SW 1271 (cell line): ENCODE results near the gene RNF130.
"Not testable (repeated sequence)": the region's sequence is repeated elsewhere in the genome, so short reads cannot be mapped to it uniquely, and the experiment has no call there.

ENCODE experiments used
- DNase-seq, 2 experiments: peaks; one replicate each; lab custom pipeline; 2025; lab: John Stamatoyannopoulos, UW

Gene RNF130

GRCh38 chr5:180103487-180104167 lies 32.1 kb upstream of the RNF130 start:
- no peak for DNase-seq

- DNase-seq = no peak
These were observed 31.1 kb upstream of the RNF130 start for GRCh38 chr5:180102636-180103035.

GRCh38 chr5:180101451-180102105 lies 30.0 kb upstream of the RNF130 start:
- DNase-seq = no peak

DNA sequence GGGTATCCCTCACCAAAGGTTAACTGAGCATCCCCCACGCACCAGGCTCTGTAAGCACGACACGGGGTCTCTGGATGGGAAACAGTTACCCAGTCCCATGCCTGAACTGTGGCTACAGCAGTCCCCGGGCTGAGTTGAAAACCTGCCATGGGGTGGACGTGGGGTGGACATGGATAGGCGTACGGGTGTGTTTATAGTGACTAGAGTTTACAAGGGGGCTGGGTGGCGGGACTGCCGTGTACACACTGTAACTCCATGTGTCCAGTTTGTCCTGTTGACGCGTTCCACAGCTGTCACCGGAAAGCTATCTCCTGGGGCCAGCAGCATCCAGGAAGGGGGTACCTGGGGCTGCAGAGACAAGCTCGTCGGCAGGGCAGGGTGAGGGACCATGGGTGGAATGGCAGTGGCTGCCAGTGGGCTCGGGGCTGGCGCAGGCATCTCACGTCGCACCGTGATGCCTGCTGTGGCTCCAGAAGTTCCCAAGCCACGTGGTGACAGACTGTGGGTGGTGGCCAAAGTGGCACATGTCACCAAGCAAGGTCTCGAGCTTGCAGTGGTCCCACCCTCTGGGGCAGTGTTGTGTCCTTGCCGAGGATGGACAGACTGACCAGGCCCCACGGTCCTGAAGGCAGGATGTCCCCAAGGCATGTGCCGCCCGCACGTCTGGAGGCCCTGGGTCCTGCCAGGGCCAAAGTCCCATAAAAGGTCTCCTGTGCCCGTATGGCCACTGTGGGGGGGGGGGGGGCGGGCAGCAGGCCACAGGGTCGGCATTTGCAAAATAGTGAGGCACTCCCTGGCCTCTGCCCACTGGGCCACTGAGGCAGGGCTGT lies 29.3 kb upstream of the RNF130 start:
- no peak for DNase-seq

DNA sequence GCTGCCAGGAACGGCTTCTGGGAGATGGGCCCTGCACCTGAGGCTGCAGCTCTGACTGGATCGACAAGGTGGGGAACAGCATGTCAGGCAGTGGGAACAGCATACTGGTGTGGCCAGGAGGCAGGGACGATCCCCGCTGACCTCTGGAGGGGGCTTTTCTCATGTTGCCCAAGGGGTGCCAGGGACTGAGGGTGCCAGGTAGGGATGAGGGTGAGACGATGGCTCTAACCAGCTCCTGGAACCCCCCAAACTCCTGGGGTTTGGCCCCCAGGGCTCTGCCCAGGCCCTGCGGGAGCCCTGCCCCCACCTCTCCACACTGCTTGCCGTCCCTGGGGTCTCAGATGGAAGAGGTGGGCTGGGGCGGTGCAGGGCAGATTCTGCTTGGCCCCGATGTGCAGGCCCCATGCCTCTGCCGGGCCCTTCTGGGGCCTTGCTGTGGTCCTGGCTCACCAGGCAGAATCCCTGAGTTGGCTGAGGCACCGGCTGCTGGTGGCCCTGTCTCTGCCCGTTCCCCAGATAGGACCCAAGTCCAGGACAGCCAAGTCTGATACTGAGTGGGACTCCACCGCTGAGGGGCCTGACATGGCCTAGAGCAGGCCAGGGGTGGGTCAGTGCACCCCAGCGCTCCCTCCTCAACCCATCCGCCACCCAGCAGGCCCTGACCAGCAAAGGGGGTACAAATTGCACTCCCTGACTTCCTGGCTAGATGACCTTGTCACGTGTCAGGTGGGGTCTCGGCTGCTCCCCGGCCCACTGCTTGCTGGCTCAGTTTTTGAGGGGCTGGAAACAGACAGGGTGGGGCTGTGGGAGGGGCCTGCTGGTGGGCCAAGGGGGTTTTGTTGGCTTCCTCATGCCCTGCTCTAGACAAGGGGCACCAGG lies 28.4 kb upstream of the RNF130 start:
- DNase-seq = no peak

DNA sequence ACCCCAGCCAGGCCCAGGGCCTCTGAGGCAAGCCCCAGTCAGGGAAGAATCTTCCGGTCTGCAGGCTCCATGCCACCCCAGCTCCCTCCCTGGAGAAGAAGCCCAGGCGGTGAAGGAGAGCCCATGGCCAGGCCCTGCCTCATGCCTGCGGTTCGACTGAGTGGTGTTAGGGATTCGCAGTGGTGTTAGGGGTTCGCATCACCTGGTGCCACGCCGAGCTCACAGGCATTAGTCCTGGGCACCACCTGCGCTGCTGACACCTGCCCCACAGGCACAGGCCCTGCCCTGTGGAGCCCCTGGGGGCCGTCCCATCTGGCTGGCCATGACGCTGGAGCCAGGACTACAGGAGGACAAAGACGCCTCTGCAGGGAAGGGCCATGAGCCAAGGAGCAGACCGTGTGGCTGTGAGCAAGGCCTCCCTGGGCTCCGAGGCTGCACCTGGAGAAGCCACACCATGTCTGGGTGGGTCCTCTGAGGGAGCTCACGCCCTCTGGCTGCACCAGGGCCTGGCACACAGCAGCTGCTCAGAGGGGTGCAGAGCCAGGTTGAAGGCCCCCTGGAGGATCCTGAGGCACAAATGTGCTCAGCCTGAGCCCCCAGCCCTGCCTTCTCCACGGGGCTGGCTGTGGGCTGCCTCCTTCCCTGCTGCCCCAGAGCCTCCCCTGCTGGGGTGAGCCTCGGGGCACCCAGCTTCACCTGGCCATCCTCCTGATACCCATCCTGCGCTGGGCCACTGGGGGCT lies 27.6 kb upstream of the RNF130 start:
- DNase-seq = no peak

DNA sequence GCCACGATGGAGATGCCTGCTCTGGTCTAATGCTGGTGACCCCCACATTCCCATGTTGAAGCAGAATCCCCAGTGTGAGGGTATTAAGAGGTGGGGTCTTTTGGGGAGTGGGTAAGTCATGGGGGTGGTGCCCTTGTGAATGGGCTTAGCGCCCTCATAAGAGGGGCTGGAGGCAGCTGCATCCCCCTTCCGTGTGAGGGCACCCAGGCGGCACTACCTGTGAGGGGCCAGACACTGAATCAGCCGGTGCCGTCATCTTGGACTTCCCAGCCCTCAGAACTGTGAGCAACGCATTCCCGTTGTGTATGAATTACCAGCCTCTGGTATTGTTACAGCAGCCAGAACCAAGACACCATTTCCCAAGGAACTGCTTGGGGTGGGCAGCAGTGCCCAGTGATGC lies 27.0 kb upstream of the RNF130 start:
- no peak for DNase-seq

DNA sequence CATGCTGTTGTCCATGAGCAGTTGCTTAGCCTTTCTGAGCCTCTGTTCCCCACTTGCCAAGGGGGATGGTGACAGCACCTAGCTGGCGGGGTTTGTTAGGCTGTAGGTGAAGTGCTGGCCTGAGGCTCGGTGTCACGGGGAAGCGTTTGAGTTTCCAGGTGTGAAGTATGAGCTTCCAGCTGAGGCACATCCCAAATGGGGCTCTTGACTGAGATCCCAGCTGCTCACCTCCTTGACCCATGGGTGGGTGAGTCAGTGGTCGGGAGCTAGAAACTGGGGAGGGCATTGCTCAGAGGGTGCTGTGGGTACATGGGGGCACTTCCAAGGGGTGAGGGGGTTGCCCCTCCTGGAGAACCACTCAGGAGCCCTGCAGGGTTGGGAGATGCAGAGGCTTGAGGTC lies 26.4 kb upstream of the RNF130 start:
- no peak for DNase-seq

DNA sequence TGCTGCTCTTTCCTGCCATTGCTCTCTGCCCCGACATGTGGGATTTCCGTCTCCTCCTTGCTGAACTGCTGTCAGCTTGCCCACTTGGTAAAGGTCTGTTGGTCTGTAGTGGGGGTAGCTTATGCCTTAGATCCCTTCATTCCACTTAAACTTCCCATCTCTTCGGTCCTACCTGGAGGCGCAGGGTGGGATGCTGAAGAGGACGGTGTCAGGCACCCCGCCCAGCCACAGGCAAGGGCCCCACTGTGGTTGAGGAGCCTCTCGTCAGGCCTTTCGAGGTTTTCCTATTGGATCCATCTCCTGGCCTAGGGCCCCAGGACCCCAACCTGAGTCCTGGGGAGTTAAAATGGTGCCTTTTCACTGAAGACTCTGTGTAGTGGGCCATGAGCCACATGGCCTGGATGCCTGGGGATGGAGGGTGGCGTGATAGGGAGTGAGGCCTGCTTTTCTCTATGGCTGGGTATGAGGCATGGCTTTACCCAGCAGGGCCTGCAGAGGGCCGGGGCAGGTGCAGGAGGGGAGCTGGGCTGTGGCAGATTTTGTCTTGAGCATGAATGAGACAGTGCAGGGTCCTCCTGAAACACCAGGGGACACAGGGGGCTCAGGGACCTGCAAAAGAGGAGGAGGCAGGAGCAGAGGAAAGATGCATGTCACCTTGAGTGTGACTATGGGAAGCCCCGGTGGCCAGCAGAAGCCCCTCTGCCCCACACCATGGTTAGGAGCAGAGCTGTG lies 25.8 kb upstream of the RNF130 start:
- DNase-seq = no peak

DNA sequence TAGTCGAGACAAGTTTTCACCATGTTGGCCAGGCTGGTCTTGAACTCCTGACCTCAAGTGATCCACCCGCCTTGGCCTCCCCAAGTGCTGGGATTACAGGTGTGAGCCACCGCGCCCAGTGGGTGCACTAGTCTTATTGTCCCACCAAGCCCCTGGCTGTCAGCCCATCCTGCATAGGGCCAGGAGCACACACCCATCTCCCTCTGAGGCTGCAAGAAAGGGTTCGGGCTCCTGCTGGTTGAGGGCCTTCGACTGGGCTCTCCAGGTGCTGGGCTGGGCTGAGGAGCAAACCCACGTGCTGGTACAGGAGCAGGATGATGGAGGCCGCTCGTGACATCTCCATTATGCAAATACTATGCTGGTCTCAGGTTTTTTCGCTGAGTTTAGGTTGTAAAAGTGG lies 25.1 kb upstream of the RNF130 start:
- no peak for DNase-seq

DNA sequence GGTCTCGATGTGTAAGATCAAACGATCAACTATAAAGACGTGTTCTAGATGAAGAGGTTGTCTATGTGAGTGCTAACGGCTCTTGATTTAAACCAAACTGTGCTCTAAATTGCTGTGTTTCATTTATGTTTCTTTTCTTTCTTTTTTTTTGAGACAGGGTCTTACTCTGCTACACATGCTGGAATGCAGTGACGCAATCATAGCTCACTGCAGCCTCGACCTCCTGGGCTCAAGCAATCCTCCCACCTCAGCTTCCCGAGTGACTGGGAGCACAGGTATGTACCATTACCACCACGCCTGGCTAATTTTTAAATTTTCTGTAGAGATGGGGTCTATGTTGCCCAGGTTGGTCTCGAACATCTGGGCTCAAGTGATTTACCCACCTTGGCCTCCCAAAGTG lies 24.0 kb upstream of the RNF130 start:
- no peak for DNase-seq

GRCh38 chr5:180093651-180094382 lies 22.3 kb upstream of the RNF130 start:
- no peak for DNase-seq

DNA sequence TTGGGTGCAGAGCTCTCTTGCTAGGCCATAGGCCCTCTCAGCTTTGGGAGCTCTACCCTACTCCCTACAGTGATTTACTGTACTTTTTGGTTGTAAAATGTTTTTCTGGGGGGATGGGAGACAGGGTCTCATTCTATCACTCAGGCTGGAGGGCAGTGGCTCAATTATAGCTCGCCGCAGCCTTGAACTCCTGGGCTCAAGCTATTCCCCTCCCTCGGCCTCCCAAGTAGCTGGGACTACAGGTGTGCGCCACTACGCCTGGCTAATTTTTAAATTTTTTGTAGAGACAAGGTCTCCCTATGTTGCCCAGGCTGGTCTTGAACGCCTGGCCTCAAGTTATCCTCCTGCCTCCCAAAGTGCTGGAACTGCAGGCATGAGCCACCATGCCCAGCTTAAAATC lies 21.7 kb upstream of the RNF130 start:
- no peak for DNase-seq

DNA sequence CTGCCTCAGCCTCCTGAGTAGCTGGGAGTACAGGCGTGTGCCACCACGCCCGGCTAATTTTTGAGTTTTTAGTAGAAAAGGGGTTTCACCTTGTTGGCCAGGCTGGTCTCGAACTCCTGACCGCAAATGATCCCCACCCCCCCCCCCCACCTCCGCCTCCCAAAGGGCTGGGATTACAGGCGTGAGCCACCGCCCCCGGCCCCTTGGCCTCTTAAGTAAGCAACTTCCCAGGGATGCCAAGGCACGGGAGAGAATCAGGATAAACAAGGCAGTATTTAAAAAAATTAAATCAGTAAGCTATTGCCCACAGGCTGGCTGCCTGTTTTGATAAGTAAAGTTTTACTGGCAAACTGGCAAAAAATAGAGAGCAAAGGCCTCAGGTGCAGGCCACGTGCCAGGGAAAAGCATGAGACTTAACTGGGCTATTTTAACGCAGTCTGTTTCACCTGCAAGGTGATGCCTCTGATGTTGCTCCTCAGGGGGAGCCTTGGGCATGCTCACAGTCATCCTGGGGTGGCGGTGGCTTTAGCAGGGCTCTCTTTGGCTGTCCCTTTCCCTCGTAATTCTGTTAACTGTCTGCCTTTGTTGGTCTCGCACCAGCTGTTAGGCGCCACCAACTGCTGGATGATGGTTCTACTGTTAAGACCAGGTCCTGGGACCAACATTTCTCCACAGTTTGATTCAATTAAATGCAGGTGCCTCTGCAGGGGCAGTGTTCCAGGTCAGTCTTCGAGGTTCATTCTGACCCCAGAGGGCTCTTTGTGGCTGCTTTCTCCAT lies 19.4 kb upstream of the RNF130 start:
- DNase-seq = peak in 1 of 2 experiments; percentile 43

DNA sequence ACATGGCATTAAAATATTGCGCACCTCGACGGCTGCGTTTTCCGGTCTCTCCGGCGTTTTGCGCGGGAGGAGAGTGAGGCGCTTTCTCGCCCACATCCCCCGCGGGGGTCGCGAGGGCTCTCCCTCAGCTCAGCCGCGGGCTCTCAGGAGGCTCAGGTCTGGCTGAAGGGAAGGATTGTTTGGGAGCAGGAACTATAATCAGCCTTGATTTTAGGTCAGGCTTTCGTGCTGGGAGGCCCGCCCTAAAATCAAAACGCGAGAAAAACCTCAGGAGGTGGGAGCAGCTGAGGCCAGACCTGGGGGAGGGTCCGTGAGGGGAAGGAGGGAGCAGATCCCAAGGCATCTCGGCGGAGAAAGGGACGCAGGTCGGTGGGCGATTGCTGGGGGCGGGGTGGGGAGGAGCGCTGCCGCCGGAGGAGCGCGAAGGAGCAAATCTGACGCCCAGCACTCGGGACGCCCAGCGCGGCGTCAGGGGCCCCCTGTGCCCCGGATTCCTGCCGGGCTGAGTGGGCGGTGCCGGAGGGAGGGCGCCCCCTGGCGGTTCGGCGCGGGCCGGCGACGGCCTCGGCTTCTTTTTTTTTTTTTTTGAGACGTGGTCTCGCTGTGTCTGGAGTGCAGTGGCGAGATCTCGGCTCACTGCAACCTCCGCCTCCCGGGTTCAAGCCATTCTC lies 18.7 kb upstream of the RNF130 start:
- peak; percentile 67 to 70 for DNase-seq

DNA sequence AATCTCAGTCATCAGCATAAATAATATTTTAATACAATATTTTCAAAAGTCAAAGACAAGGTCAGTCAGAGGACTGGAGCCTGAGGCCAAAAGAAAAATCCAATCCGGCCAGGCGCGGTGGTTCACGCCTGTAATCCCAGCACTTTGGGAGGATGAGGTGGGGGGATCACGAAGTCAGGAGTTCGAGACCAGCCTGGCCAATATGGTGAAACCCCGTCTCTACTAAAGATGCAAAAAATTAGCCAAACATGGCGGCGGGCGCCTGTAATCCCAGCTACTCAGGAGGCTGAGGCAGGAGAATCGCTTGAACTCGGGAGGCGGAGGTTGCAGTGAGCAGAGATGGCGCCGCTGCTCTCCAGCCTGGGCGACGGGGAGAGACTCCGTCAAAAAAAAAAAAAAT lies 18.1 kb upstream of the RNF130 start:
- DNase-seq = not testable (repeated sequence)

DNA sequence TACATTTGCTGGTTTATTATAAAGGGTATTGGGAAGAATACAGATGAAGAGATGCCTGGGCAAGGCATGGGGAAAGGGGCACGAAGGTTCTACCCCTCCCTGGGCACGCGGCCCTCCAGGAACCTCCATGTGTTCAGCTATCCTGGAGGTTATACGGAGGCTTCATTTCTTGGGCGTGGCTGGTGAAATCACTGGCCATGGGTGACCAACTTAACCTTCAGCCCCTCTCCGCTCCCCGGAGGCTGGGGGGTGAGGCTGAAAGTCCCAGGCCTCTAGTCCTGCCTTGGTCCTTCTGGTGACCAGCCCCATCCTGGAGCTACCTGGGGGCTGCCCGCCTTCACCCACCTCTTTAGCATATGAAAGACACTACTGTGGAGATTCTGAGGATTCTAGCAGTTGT lies 17.0 kb upstream of the RNF130 start:
- DNase-seq = no peak

- DNase-seq = no peak
These were observed 15.3 kb upstream of the RNF130 start for GRCh38 chr5:180086816-180087399.
